SU-DHL-6 (cell line): ENCODE data around the gene ITIH1.

Source experiments
- H2AFZ ChIP-seq: fragments of 200-600 bp; sonication (generic); 2 replicates; pipeline ENCODE4 v1.6.1; 2014; ENCODE audit warnings: low read depth, mild to moderate bottlenecking, moderate library complexity, mixed read lengths, antibody characterized with exemption, low read length; ENCODE audit not compliant: severe bottlenecking
- H3F3A ChIP-seq: fragments of 200-600 bp; shearing (Covaris generic); 2 replicates; pipeline ENCODE4 v1.6.0; 2016; ENCODE audit warnings: antibody characterized with exemption, mild to moderate bottlenecking; ENCODE audit not compliant: insufficient read depth
- H3K27ac ChIP-seq: fragments of 200-600 bp; sonication (generic); 2 replicates; pipeline ENCODE4 v1.5.1; 2016; ENCODE audit warnings: low read depth, mild to moderate bottlenecking, low read length, moderate library complexity, mixed read lengths
- H3K27me3 ChIP-seq: fragments of 200-600 bp; sonication (generic), shearing (Covaris generic); 2 replicates; pipeline ENCODE4 v1.6.0; 2014; ENCODE audit warnings: mild to moderate bottlenecking, low read length
- H3K36me3 ChIP-seq: fragments of 200-600 bp; sonication (generic); 2 replicates; pipeline ENCODE4 v1.6.1; 2014; ENCODE audit warnings: mild to moderate bottlenecking, low read length, mixed read lengths
- H3K4me2 ChIP-seq: fragments of 300-600, 200-600 bp; shearing (Covaris generic), sonication (generic); 2 replicates; pipeline ENCODE4 v1.6.0; 2014; ENCODE audit warnings: low read length, low read depth, mild to moderate bottlenecking; ENCODE audit not compliant: poor library complexity, severe bottlenecking
- H3K4me3 ChIP-seq: fragments of 200-600 bp; sonication (generic); 2 replicates; pipeline ENCODE4 v1.5.1; 2014; ENCODE audit warnings: antibody characterized with exemption, low read length, mild to moderate bottlenecking, mixed read lengths; ENCODE audit not compliant: insufficient read depth, poor library complexity, severe bottlenecking
- H3K79me2 ChIP-seq: fragments of 200-600 bp; sonication (generic); 2 replicates; pipeline ENCODE4 v1.6.1; 2014; ENCODE audit warnings: mild to moderate bottlenecking, low read length, moderate library complexity; ENCODE audit not compliant: insufficient read depth
- H3K9ac ChIP-seq: fragments of 200-600 bp; sonication (generic); 2 replicates; pipeline ENCODE4 v1.7.0; 2014; ENCODE audit warnings: mild to moderate bottlenecking, low read length
- H3K9me2 ChIP-seq: fragments of 200-600 bp; sonication (generic); replicated peaks from 2 replicates; pipeline ENCODE4 v1.6.1; 2014; ENCODE audit warnings: low read length; ENCODE audit not compliant: insufficient read depth
- H3K9me3 ChIP-seq: fragments of 200-600 bp; sonication (generic); 2 replicates; pipeline ENCODE4 v1.6.1; 2014; ENCODE audit warnings: low read length, mixed read lengths; ENCODE audit not compliant: insufficient read depth
- H4K20me1 ChIP-seq: fragments of 200-600 bp; sonication (generic); 2 replicates; pipeline ENCODE4 v1.6.1; 2014; ENCODE audit warnings: low read depth, mild to moderate bottlenecking, antibody characterized with exemption, low read length, moderate library complexity, mixed read lengths
- EZH2phosphoT487 ChIP-seq: fragments of 200-600 bp; sonication (generic), shearing (Covaris generic); conservative IDR thresholded peaks from 2 replicates; pipeline ENCODE4 v1.6.1; 2018; ENCODE audit warnings: mild to moderate bottlenecking, antibody characterized with exemption, low read length, moderate library complexity, mixed read lengths
- TF ChIP-seq, protein P1 (sequence below): fragments of 200-600 bp; sonication (generic); IDR thresholded peaks from one replicate; pipeline ENCODE4 v1.5.1; 2017; ENCODE audit warnings: antibody characterized with exemption, mild to moderate bottlenecking, low read length, moderate library complexity; ENCODE audit not compliant: insufficient read depth, poor library complexity, severe bottlenecking

ITIH1 gene

GRCh38 chr3:52789746-52790040 is 12.3 kb downstream of the ITIH1 start:
- no peaks in the 10 kb centered on the region for H3K9me3 ChIP-seq
- no peaks in the 10 kb centered on the region for H3K79me2 ChIP-seq
- no peak overlapping the region for H3K27ac ChIP-seq
- H3K4me2 ChIP-seq = no peak overlapping the region
- no peak overlapping the region for H3K4me3 ChIP-seq
- no peaks in the 10 kb centered on the region for H3K27me3 ChIP-seq
- H4K20me1 ChIP-seq = no peaks in the 10 kb centered on the region
- no peaks in the 10 kb centered on the region for H3K36me3 ChIP-seq
- no peak overlapping the region for H2AFZ ChIP-seq
- no peaks in the 10 kb centered on the region for H3K9me2 ChIP-seq
- TF ChIP-seq EZH2phosphoT487 = no peak
- TF ChIP-seq, protein P1, sequence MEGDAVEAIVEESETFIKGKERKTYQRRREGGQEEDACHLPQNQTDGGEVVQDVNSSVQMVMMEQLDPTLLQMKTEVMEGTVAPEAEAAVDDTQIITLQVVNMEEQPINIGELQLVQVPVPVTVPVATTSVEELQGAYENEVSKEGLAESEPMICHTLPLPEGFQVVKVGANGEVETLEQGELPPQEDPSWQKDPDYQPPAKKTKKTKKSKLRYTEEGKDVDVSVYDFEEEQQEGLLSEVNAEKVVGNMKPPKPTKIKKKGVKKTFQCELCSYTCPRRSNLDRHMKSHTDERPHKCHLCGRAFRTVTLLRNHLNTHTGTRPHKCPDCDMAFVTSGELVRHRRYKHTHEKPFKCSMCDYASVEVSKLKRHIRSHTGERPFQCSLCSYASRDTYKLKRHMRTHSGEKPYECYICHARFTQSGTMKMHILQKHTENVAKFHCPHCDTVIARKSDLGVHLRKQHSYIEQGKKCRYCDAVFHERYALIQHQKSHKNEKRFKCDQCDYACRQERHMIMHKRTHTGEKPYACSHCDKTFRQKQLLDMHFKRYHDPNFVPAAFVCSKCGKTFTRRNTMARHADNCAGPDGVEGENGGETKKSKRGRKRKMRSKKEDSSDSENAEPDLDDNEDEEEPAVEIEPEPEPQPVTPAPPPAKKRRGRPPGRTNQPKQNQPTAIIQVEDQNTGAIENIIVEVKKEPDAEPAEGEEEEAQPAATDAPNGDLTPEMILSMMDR = no peak
- H3F3A ChIP-seq = no peaks in the 10 kb centered on the region
- no peak overlapping the region for H3K9ac ChIP-seq

GRCh38 chr3:52790337-52790736 is 12.9 kb downstream of the ITIH1 start:
- H3K9me3 ChIP-seq = no peaks in the 10 kb centered on the region
- H3K9me2 ChIP-seq = no peaks in the 10 kb centered on the region
- H3K27me3 ChIP-seq = no peaks in the 10 kb centered on the region
- H3K79me2 ChIP-seq = no peaks in the 10 kb centered on the region
- H3K9ac ChIP-seq = no peak overlapping the region
- TF ChIP-seq, protein P1 = no peak
- no peak for TF ChIP-seq EZH2phosphoT487
- H3K27ac ChIP-seq = no peak overlapping the region
- H3K36me3 ChIP-seq = no peaks in the 10 kb centered on the region
- no peaks in the 10 kb centered on the region for H3F3A ChIP-seq
- no peak overlapping the region for H2AFZ ChIP-seq
- H4K20me1 ChIP-seq = no peaks in the 10 kb centered on the region
- no peak overlapping the region for H3K4me2 ChIP-seq
- H3K4me3 ChIP-seq = no peak overlapping the region

DNA sequence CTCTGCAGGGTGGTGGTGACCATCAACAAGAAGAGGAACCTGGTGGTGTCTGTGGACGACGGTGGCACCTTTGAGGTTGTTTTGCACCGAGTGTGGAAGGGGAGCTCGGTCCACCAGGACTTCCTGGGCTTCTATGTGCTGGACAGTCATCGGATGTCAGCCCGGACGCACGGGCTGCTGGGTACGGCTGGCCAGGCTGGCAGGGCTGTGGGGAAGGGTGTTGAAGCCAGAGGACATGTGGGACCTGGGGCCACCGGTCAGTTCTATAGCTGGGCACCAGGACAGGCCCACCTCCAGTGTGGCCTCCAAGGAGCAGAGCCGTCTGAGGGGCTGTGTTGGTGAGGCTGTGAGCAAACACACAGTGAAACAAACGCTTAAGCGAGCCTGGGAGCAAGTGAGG is 13.3 kb downstream of the ITIH1 start:
- Histone ChIP-seq H3K27me3 (no peaks in the 10 kb centered on the region), H3K4me2 (no peak overlapping the region), H3K4me3 (no peak overlapping the region), H3K9ac (no peak overlapping the region), H3K79me2 (no peaks in the 10 kb centered on the region), H3K9me3 (no peaks in the 10 kb centered on the region), H3K27ac (no peak overlapping the region), H4K20me1 (no peaks in the 10 kb centered on the region), H3K9me2 (no peaks in the 10 kb centered on the region), H3K36me3 (no peaks in the 10 kb centered on the region), H2AFZ (no peak overlapping the region), H3F3A (no peaks in the 10 kb centered on the region)
- TF ChIP-seq, protein P1 = no peak
- TF ChIP-seq EZH2phosphoT487 = no peak

DNA sequence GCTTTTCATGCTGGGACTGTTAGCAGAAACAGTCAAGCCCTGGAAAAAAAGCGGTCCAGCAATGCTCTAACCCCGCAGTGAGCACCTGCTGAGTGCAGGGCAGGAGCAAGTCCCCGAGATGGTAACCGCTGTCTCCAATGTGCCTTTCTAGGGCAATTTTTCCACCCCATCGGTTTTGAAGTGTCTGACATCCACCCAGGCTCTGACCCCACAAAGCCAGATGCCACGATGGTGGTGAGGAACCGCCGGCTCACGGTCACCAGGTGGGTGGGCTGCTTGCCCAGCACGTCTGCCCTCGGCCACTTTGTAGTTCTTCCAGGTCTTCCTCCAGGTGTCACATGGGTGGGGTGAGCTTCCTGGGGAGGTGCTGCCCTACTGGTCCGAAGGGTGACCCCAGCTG is 14.0 kb downstream of the ITIH1 start:
- H3K79me2 ChIP-seq = no peaks in the 10 kb centered on the region
- H3K36me3 ChIP-seq = no peaks in the 10 kb centered on the region
- H3K9me2 ChIP-seq = no peaks in the 10 kb centered on the region
- H3K27ac ChIP-seq = no peak overlapping the region
- H4K20me1 ChIP-seq = no peaks in the 10 kb centered on the region
- no peak overlapping the region for H3K4me3 ChIP-seq
- no peaks in the 10 kb centered on the region for H3F3A ChIP-seq
- no peaks in the 10 kb centered on the region for H3K9me3 ChIP-seq
- no peak overlapping the region for H2AFZ ChIP-seq
- no peak for TF ChIP-seq EZH2phosphoT487
- TF ChIP-seq, protein P1 = no peak
- no peaks in the 10 kb centered on the region for H3K27me3 ChIP-seq
- no peak overlapping the region for H3K4me2 ChIP-seq
- H3K9ac ChIP-seq = no peak overlapping the region
